ENCODE data around the gene RASGRP1.

GRCh38 chr15:38603672-38604071 is 39.1 kb upstream of the RASGRP1 start:
- no peak for TF ChIP-seq CTCF (IDR thresholded peaks at IDR 0.05)
- TF ChIP-seq POLR2AphosphoS5 (IDR thresholded peaks at IDR 0.05), result no peak
- no peak for TF ChIP-seq POLR2A (IDR thresholded peaks at IDR 0.05)
